ENCODE data around the gene E2F2.

GRCh38 chr1:23485002-23485332 is 46.1 kb downstream of the E2F2 start:
- TF ChIP-seq CTCF (IDR thresholded peaks at IDR 0.05; ENCODE audit: low read depth, low read length) (no peak), POLR2A (IDR thresholded peaks at IDR 0.05; ENCODE audit: extremely low read depth, insufficient read length) (no peak)
